ENCODE measurements around the gene RAC3. TPM values are rescaled to one million over a fixed set of nuclear protein-coding genes. Genes with fewer than 3 reads are reported as not detected.

Gene RAC3
- total and polyA plus RNA-seq, 3 experiments from 2014 or later, result 4.2 to 4.5 TPM; not detected in 1

GRCh38 chr17:82034371-82035011 lies 3.0 kb downstream of the RAC3 start:
- Histone ChIP-seq H3K9me3 (ENCODE audit: low read length) (no peaks in the 10 kb centered on the region), H3K27me3 (ENCODE audit: insufficient read depth, low read length, poor library complexity, severe bottlenecking) (no peaks in the 10 kb centered on the region), H3K4me3 (ENCODE audit: low read length) (no peak overlapping the region), H3K27ac (ENCODE audit: low read depth, low read length) (no peak overlapping the region), H3K4me1 (ENCODE audit: insufficient read depth, low read length) (peaks cover 23% of the 10 kb centered on the region), H3K36me3 (ENCODE audit: insufficient read depth, low read length) (no peaks in the 10 kb centered on the region)
- DNase-seq, result no peak
- H3K4me3 Mint-ChIP-seq, result peak overlapping the region in 5 of 7 donors; percentile 18 to 88 (median 68)
- H3K4me1 Mint-ChIP-seq, result peaks cover 19 to 41% (median 22%) of the 10 kb centered on the region in 3 donors
- peaks cover 0 to 5% (median 0%) of the 10 kb centered on the region in 3 donors for H3K36me3 Mint-ChIP-seq
- H3K9me3 Mint-ChIP-seq, result no peaks in the 10 kb centered on the region
- H3K27me3 Mint-ChIP-seq, result peaks cover 0 to 4% of the 10 kb centered on the region in 2 donors
- CTCF ChIA-PET, result interaction anchor here (0.9 to 1.2 kb wide), 2 partner anchors 25 to 72 kb away, joined by 3 read pairs; no protein-coding TSS in a partner anchor
- H3K27ac Mint-ChIP-seq, result peak overlapping the region in 1 of 8 donors; percentile 69
- POLR2A ChIA-PET, result no interaction called here

GRCh38 chr17:82035488-82035887 lies 4.0 kb downstream of the RAC3 start:
- H3K27me3 Mint-ChIP-seq, result no peaks in the 10 kb centered on the region
- ChIA-PET CTCF (interaction anchor here (0.9 to 1.2 kb wide), 2 partner anchors 26 to 71 kb away, joined by 3 read pairs; no protein-coding TSS in a partner anchor), POLR2A (interaction anchor here (1.0 kb wide), 1 partner anchor 63 kb away, joined by 4 read pairs; the partner anchor contains the start of gene FASN)
- H3K27me3 ChIP-seq (ENCODE audit: insufficient read depth, low read length, poor library complexity, severe bottlenecking), result no peaks in the 10 kb centered on the region
- DNase-seq, result no peak
- H3K9me3 Mint-ChIP-seq, result no peaks in the 10 kb centered on the region
- peaks cover 16% of the 10 kb centered on the region for H3K4me1 ChIP-seq (ENCODE audit: insufficient read depth, low read length)
- peaks cover 16 to 34% (median 22%) of the 10 kb centered on the region in 3 donors for H3K4me1 Mint-ChIP-seq
- no peaks in the 10 kb centered on the region for H3K36me3 ChIP-seq (ENCODE audit: insufficient read depth, low read length)
- H3K27ac Mint-ChIP-seq, result peak overlapping the region in 4 of 8 donors; percentile 12 to 78 (median 64)
- no peak overlapping the region for H3K4me3 ChIP-seq (ENCODE audit: low read length)
- H3K9me3 ChIP-seq (ENCODE audit: low read length), result no peaks in the 10 kb centered on the region
- H3K36me3 Mint-ChIP-seq, result peaks cover 0 to 5% (median 0%) of the 10 kb centered on the region in 3 donors
- peak overlapping the region; percentile 40 to 97 (median 68) for H3K4me3 Mint-ChIP-seq
- no peak overlapping the region for H3K27ac ChIP-seq (ENCODE audit: low read depth, low read length)

- peak overlapping the region; percentile 65 for H3K4me3 ChIP-seq (ENCODE audit: low read length)
- POLR2A ChIA-PET, result interaction anchor here (1.0 kb wide), 1 partner anchor 62 kb away, joined by 4 read pairs; the partner anchor contains the start of gene FASN
- peak overlapping the region in 3 of 8 donors; percentile 65 to 79 (median 69) for H3K27ac Mint-ChIP-seq
Observed at GRCh38 chr17:82035956-82036633, 4.6 kb downstream of the RAC3 start.

GRCh38 chr17:82036634-82037091 lies 5.2 kb downstream of the RAC3 start:
- H3K27ac Mint-ChIP-seq, result peak overlapping the region in 2 of 8 donors; percentile 29 to 43
- Histone ChIP-seq H3K4me1 (ENCODE audit: insufficient read depth, low read length) (peaks cover 16% of the 10 kb centered on the region), H3K9me3 (ENCODE audit: low read length) (no peaks in the 10 kb centered on the region), H3K27me3 (ENCODE audit: insufficient read depth, low read length, poor library complexity, severe bottlenecking) (no peaks in the 10 kb centered on the region), H3K27ac (ENCODE audit: low read depth, low read length) (peak overlapping the region; percentile 59), H3K36me3 (ENCODE audit: insufficient read depth, low read length) (no peaks in the 10 kb centered on the region), H3K4me3 (ENCODE audit: low read length) (peak overlapping the region; percentile 65)
- peaks cover 0 to 5% (median 0%) of the 10 kb centered on the region in 3 donors for H3K36me3 Mint-ChIP-seq
- H3K4me3 Mint-ChIP-seq, result peak overlapping the region; percentile 68 to 97 (median 87)
- H3K9me3 Mint-ChIP-seq, result no peaks in the 10 kb centered on the region
- ChIA-PET CTCF (interaction anchor here (0.6 to 2.0 kb wide), 4 partner anchors 14 to 232 kb away, joined by 3 to 16 read pairs (median 4); partner anchors contain the start of genes CENPX and LRRC45), POLR2A (no interaction called here)
- no peaks in the 10 kb centered on the region for H3K27me3 Mint-ChIP-seq
- DNase-seq, result no peak
- H3K4me1 Mint-ChIP-seq, result peaks cover 16 to 32% (median 22%) of the 10 kb centered on the region in 3 donors

More at GRCh38 chr17:82035956-82036633, 4.6 kb downstream of the RAC3 start:
- no peaks in the 10 kb centered on the region for H3K27me3 ChIP-seq (ENCODE audit: insufficient read depth, low read length, poor library complexity, severe bottlenecking)
- H3K36me3 ChIP-seq (ENCODE audit: insufficient read depth, low read length), result no peaks in the 10 kb centered on the region
- no peak overlapping the region for H3K27ac ChIP-seq (ENCODE audit: low read depth, low read length)
- CTCF ChIA-PET, result interaction anchor here (0.6 to 2.0 kb wide), 4 partner anchors 14 to 233 kb away, joined by 3 to 16 read pairs (median 3); partner anchors contain the start of genes CENPX and LRRC45
- DNase-seq, result no peak
- Mint-ChIP-seq H3K4me3 (peak overlapping the region; percentile 68 to 97 (median 87)), H3K27me3 (no peaks in the 10 kb centered on the region), H3K9me3 (no peaks in the 10 kb centered on the region), H3K36me3 (peaks cover 0 to 5% (median 0%) of the 10 kb centered on the region in 3 donors), H3K4me1 (peaks cover 16 to 32% (median 22%) of the 10 kb centered on the region in 3 donors)
- no peaks in the 10 kb centered on the region for H3K9me3 ChIP-seq (ENCODE audit: low read length)
- peaks cover 16% of the 10 kb centered on the region for H3K4me1 ChIP-seq (ENCODE audit: insufficient read depth, low read length)

GRCh38 chr17:82037092-82037888 lies 5.8 kb downstream of the RAC3 start, which contains the start of gene DCXR:
Gene DCXR (minus strand): TSS chr17:82037697. CDS start chr17:82037682, 15 bp downstream.
- H3K27me3 ChIP-seq (ENCODE audit: insufficient read depth, low read length, poor library complexity, severe bottlenecking), result no peaks in the 10 kb centered on the region
- H3K9me3 Mint-ChIP-seq, result no peaks in the 10 kb centered on the region
- POLR2A ChIA-PET, result interaction anchor here (0.7 to 1.6 kb wide), 9 partner anchors 14 to 255 kb away, joined by 3 to 15 read pairs (median 6); partner anchors contain the start of genes CENPX, DUS1L, FASN and GPS1

GRCh38 chr17:82037889-82038195 lies 6.4 kb downstream of the RAC3 start:
- Mint-ChIP-seq H3K36me3 (peaks cover 0 to 5% (median 0%) of the 10 kb centered on the region in 3 donors), H3K9me3 (no peaks in the 10 kb centered on the region), H3K4me3 (peak overlapping the region; percentile 82 to 97 (median 88)), H3K27me3 (no peaks in the 10 kb centered on the region), H3K4me1 (peaks cover 16 to 29% (median 22%) of the 10 kb centered on the region in 3 donors), H3K27ac (peak overlapping the region; percentile 69 to 96 (median 85))
- no peak for DNase-seq
- Histone ChIP-seq H3K9me3 (ENCODE audit: low read length) (no peaks in the 10 kb centered on the region), H3K27ac (ENCODE audit: low read depth, low read length) (no peak overlapping the region), H3K4me3 (ENCODE audit: low read length) (peak overlapping the region; percentile 65), H3K27me3 (ENCODE audit: insufficient read depth, low read length, poor library complexity, severe bottlenecking) (no peaks in the 10 kb centered on the region), H3K36me3 (ENCODE audit: insufficient read depth, low read length) (no peaks in the 10 kb centered on the region), H3K4me1 (ENCODE audit: insufficient read depth, low read length) (peaks cover 16% of the 10 kb centered on the region)
- ChIA-PET CTCF (interaction anchor here (0.6 to 2.3 kb wide), 22 partner anchors 8 to 335 kb away, joined by 3 to 23 read pairs (median 4); partner anchors contain the start of genes CCDC57, CENPX, GPS1 and LRRC45), POLR2A (interaction anchor here (0.7 to 1.6 kb wide), 9 partner anchors 13 to 255 kb away, joined by 3 to 15 read pairs (median 6); partner anchors contain the start of genes CENPX, DUS1L, FASN and GPS1)

More at GRCh38 chr17:82037092-82037888, 5.8 kb downstream of the RAC3 start, which contains the start of gene DCXR:
- H3K27ac ChIP-seq (ENCODE audit: low read depth, low read length), result peak within 1 kb of the TSS; percentile 59
- peak within 1 kb of the TSS; percentile 82 to 97 (median 88) for H3K4me3 Mint-ChIP-seq
- H3K36me3 Mint-ChIP-seq, result peaks cover 0 to 5% (median 0%) of the 10 kb centered on the region in 3 donors
- H3K27me3 Mint-ChIP-seq, result no peaks in the 10 kb centered on the region
- H3K36me3 ChIP-seq (ENCODE audit: insufficient read depth, low read length), result no peaks in the 10 kb centered on the region
- H3K4me1 Mint-ChIP-seq, result peaks cover 16 to 32% (median 22%) of the 10 kb centered on the region in 3 donors
- CTCF ChIA-PET, result interaction anchor here (0.6 to 2.3 kb wide), 22 partner anchors 8 to 335 kb away, joined by 3 to 23 read pairs (median 4); partner anchors contain the start of genes CCDC57, CENPX, GPS1 and LRRC45
- no peaks in the 10 kb centered on the region for H3K9me3 ChIP-seq (ENCODE audit: low read length)
- DNase-seq, result peak; percentile 92 to 96 (median 95)
- peak within 1 kb of the TSS; percentile 69 to 96 (median 85) for H3K27ac Mint-ChIP-seq
- H3K4me1 ChIP-seq (ENCODE audit: insufficient read depth, low read length), result peaks cover 16% of the 10 kb centered on the region
- peak within 1 kb of the TSS; percentile 65 for H3K4me3 ChIP-seq (ENCODE audit: low read length)

Data from CD8-positive, alpha-beta memory T cell (primary cell).